ENCODE data around the gene PLK1.

The PLK1 gene

DNA sequence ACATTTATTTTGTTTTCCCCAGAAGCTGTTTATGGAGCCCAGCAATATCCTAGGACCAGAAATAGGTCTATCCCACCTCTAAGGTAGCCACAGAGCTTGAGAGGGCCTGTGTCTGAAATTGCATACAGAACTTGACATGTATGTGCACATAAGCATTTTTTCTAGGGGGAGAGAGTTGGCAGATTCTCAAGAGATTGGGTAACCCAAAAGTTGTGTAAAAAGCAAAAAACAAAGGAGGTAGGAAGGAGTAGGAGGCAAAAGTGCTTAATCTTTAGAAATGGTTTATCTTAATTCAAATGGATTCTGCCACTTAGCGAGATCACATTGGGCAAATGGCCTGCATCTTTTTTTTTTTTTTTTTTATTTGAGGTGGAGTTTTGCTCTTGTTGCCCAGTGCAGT is 3.5 kb downstream of the PLK1 start:
- no peak for DNase-seq

DNA sequence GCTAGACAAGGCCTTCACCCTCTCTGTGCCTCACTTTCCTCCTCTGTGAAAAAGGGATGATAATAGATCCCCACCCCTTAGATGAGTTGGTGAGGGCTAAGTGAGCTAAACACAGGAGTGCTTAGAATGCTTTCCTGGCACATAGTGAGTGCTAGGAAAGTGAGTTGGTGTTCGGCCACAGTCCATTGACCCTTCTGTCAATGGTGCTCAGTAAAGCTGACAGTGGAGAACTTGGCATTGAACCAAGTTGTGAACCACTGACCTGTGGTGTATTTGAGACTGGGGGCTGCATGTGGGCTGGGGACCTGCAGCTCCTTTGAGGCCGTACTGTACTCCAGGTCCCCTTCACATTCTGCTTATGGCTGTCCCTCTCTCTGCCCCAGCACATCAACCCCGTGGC is 4.8 kb downstream of the PLK1 start:
- DNase-seq, result no peak

- DNase-seq, result no peak
Observed at GRCh38 chr16:23687034-23687808, 8.5 kb downstream of the PLK1 start.

GRCh38 chr16:23689442-23690187 is 10.9 kb downstream of the PLK1 start:
- DNase-seq, result no peak

DNA sequence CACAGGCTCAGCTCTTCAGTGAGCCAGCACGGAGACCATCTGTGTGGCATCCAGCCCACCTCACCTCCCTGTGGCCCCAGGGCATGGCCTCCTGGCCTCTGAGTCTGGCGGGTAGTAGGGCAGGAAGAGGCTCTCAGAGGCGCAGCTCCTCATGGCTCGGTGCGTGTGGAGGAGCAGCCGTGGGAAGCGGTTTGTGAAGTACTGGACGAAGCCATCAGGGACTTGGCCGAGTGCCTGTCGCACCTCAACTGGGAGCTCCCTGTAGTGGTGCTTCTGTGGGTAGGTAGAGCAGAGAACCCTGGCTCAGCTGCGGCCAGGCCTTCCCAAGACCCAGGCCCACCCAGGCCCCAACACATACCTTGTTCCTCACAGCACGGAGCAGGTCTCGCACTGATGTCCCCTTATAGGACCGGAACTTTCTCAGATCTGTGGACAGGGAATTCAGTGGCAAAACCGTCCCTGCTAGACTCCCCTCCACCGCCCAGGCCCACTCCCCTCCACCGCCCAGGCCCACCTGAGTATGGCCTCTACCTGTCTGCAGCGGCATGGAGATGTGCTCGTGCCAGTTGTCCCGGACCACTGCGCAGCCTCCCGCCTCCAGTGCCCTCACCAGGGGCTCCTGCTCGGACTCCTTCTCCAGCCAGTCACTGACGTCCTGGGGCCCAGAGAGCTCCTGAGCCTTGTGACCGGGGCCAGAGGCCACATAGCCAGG is 12.2 kb downstream of the PLK1 start:
- no peak for DNase-seq

DNA sequence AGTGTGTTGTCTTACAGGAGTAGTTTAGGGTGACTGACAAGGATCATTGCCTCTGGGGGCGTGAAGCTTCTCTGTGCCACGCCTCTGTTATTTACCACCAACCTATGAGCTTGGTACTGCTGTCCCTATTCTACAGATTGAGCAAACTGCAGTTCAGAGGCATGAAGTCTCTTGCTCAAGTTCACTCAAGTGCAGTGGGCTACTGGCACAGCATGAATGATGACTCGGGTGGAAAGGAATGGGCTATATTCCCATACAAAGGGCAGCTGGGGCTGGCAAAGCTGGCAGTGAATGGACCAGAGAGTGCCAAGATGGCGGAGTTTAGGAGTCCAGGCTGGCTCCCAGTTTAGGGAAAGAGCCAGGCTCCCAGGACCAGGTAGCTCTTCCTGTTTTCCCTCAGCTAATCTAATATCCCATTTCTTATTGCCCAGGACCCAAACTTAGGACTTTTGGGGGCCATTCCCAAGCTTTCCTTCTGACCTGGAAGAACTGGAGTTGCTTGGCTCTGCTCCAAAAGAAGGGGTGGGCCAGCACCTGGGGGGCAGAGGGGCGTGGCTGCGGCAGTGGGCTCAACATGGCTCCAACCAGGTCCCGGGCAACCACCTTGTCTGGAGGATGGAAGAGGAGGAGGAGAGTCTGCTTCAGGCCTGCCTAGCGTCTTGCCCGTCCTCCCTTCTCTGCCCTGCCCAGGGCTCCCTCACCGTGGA is 12.9 kb downstream of the PLK1 start:
- no peak for DNase-seq

DNA sequence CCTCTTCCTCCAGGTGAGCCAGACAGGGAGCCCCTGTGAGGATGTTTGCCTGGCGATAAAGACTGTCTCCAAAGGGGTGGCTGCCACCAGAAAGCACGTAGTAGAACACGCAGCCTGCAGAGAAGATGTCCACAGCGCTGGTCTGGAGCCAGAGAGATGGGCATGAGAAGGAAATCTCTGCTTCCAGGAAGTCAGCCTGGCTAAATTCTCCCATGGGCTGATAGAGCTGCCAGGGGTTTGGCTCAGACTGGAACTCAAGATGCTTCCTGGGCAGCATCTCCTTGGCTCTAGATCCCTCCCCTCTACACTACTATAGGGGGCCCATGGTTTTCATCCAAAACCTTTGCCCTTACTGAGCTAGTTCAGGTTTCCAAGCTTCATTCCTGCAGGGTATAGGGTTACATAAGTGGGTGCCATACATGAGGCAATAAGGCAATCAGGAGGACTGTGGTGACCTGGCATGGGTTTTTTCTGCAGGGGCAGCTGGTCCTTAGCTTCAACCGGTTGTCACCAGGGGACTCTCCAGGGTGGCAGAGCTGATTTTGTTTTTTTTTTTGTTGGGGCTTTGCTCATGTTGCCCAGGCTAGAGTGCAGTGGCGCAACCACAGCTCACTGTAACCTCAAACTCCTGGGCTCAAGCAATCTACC is 13.6 kb downstream of the PLK1 start:
- DNase-seq, result no peak

GRCh38 chr16:23694265-23694643 is 15.6 kb downstream of the PLK1 start:
- DNase-seq, result no peak

GRCh38 chr16:23694644-23695373 is 16.1 kb downstream of the PLK1 start:
- DNase-seq, result no peak

- DNase-seq, result no peak
Observed at GRCh38 chr16:23695756-23696155, 17.1 kb downstream of the PLK1 start.

- no peak for DNase-seq
Observed at GRCh38 chr16:23699100-23699499, 20.4 kb downstream of the PLK1 start.

DNA sequence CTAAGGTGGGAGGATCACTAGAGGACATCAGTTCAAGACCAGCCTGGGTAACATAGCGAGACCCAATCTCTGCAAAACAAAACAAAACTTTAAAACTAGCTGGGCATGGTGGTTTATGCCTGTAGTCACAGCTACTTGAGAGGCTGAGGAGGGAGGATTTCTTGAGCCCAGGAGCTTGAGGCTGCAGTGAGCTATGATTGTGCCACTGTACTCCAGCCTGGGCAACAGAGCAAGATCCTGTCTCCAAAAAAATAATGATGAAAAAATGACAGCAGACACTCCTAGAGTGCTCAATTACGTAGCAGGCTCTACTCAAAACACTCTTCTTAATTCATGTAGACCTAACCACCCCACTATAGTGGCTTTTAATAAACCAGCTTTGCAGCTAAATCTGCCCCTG is 21.4 kb downstream of the PLK1 start:
- DNase-seq, result no peak

DNA sequence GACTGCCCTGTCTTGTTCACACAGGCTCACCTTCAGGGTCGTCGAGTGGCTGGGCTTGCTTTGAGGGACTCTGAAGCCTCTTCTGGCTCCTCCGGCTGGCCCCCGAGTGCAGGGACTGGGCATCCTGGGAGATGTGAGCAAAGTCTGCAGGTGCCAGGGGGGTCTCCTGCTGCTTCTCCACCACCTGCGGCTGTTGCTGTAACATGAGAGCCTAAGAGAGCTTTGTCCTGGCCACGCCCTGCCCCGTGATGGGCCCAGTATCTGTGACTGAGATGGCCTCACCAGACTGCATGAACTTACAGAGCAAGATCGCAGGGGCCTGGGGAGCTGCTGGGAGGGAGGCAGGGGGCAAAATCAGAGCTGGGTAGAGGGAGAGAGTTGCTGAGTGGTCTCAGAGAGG is 21.8 kb downstream of the PLK1 start:
- no peak for DNase-seq

DNA sequence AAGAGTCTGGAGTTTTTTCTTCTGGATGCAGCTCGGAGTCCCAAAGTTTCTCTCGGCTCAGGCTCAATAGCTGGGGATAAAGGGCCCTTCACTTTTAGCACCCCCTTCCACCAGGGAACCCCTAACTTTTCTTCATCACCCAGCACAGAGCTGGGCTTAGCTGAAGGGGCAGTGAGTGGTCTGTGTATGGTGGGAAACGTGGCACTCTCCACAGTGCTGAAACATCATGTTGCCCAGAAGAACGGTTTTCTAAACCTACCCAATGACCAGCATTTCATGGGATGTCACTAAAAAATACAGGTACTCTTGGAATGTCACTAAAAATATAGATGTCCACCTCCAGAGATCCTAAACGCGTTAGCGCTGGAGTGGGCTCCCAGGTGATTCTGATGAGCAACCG is 22.4 kb downstream of the PLK1 start:
- no peak for DNase-seq

- DNase-seq, result no peak
Observed at GRCh38 chr16:23702951-23703350, 24.3 kb downstream of the PLK1 start.

GRCh38 chr16:23704772-23705516 is 26.3 kb downstream of the PLK1 start:
- DNase-seq, result no peak

DNA sequence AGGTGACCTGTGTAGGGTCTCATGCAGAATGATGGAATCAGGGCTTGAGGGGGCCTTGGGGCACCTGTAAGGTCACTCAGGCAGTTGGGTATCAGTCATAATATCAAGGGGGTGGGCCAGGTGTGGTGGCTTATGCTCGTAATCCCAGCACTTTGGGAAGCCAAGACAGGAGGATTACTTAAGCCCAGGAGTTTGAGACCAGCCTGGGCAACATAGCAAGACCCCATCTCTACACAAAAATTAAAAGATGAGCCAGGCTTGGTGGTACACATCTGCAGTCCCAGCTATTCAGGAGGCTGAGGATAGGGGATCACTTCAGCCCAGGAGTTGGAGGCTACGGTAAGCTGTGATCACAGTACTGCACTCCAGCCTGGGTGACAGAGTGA is 26.8 kb downstream of the PLK1 start:
- DNase-seq, result no peak

- DNase-seq, result no peak
Observed at GRCh38 chr16:23706439-23706838, 27.8 kb downstream of the PLK1 start.

DNA sequence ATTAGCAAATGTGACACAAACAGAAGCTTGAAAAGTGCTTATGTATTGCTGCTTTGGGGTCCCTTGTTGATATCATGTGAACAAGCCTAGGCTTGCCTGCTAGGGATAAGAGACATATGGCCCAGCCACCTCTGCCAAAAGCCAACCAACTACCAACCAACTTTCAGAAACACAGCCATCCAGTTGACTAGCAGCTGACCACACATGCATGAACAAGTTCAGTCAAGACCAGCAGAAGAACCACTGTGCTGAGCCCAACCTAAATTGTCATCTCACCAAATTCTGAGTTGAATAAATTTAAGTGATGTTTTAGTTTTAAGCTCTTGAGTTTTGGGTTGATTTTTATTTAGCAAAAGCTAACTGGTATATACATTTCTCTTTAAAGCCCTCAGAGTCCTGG is 30.8 kb downstream of the PLK1 start:
- DNase-seq, result no peak

- DNase-seq, result no peak
Observed at GRCh38 chr16:23710008-23710407, 31.3 kb downstream of the PLK1 start.

- DNase-seq, result no peak
Observed at GRCh38 chr16:23710504-23710903, 31.8 kb downstream of the PLK1 start.

All from activated T-cell treated with anti-CD3 and anti-CD28 coated beads, Interleukin-2, amount 50 U/mL, for 1 hour (primary cell).